Nephron progenitor cell (in vitro differentiated cells): Measurements from ENCODE around the gene ANKRD61.

Experiments
- DNase-seq: peaks from one replicate; pipeline ENCODE4 v3.0.0; 2021
- H3K27ac Mint-ChIP-seq: 2 replicates; pipeline ENCODE4 v1.8.0; 2021; ENCODE audit warnings: mild to moderate bottlenecking, moderate library complexity, mixed read lengths
- H3K27me3 Mint-ChIP-seq: 2 replicates; pipeline ENCODE4 v1.8.0; 2021; ENCODE audit warnings: mild to moderate bottlenecking, low read depth, mixed read lengths; ENCODE audit not compliant: poor library complexity
- H3K36me3 Mint-ChIP-seq: 2 replicates; pipeline ENCODE4 v1.8.0; 2021; ENCODE audit warnings: low read depth, mixed read lengths
- H3K4me1 Mint-ChIP-seq: 2 replicates; pipeline ENCODE4 v1.8.0; 2021; ENCODE audit warnings: mixed read lengths
- H3K4me3 Mint-ChIP-seq: 2 replicates; pipeline ENCODE4 v1.8.0; 2021; ENCODE audit warnings: mild to moderate bottlenecking, moderate library complexity, mixed read lengths
- H3K9me3 Mint-ChIP-seq: 2 replicates; pipeline ENCODE4 v1.8.0; 2021; ENCODE audit warnings: mild to moderate bottlenecking, moderate library complexity, mixed read lengths
- TF ChIP-seq, protein P1 (sequence below): fragments of 200-600 bp; sonication (generic); IDR thresholded peaks from 2 replicates; pipeline ENCODE4 v1.5.0; 2021; ENCODE audit warnings: antibody characterized with exemption

ANKRD61 gene

DNA sequence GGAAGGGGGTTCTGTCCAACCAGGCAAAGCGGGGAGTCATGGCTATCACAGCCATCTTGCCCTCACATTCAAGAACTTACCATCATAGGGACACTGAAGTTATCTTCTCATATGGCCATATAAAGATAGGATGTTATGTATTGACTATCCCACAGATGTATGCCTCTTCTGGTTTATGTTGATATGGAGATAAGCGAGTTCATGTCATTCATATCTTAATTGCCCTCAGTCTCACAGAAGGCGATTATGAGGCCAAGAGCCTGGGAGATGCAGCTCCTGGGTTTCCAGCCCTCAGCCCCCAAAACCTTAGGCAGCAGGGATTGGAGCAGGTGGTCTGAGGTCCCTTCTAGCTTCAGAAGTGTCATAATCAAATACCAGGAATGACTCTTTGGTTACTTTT lies 8.5 kb upstream of the ANKRD61 start:
- Mint-ChIP-seq H3K27me3 (peaks cover 2% of the 10 kb centered on the region), H3K27ac (peak overlapping the region; percentile 99), H3K4me1 (no peaks in the 10 kb centered on the region), H3K36me3 (peaks cover 93% of the 10 kb centered on the region), H3K4me3 (no peak overlapping the region), H3K9me3 (no peaks in the 10 kb centered on the region)
- TF ChIP-seq, protein P1, sequence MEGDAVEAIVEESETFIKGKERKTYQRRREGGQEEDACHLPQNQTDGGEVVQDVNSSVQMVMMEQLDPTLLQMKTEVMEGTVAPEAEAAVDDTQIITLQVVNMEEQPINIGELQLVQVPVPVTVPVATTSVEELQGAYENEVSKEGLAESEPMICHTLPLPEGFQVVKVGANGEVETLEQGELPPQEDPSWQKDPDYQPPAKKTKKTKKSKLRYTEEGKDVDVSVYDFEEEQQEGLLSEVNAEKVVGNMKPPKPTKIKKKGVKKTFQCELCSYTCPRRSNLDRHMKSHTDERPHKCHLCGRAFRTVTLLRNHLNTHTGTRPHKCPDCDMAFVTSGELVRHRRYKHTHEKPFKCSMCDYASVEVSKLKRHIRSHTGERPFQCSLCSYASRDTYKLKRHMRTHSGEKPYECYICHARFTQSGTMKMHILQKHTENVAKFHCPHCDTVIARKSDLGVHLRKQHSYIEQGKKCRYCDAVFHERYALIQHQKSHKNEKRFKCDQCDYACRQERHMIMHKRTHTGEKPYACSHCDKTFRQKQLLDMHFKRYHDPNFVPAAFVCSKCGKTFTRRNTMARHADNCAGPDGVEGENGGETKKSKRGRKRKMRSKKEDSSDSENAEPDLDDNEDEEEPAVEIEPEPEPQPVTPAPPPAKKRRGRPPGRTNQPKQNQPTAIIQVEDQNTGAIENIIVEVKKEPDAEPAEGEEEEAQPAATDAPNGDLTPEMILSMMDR = no peak
- DNase-seq = no peak

DNA sequence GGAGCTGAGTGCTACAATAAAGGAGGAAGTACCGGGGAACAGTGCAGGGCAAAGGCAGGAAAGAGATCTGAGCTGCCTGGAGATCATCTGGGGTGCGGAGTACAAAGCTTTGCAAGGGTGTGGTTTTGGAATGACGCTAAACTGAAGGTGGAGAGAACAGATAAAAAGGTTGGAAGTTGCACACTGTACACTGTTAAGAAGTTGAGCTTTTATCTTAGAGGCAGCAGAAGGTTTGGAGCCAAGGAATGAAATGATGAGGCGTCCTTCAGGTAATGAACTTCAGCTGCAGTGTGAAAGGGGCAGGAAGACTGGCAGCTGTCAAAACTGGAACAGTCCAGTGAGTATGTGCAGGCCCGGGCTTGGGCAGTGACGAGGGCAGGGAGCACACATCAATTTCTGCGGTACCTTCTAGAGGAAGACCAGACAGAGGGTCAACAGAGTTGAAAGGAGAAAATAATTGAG lies 7.2 kb upstream of the ANKRD61 start:
- no peaks in the 10 kb centered on the region for H3K4me1 Mint-ChIP-seq
- H3K4me3 Mint-ChIP-seq = no peak overlapping the region
- H3K36me3 Mint-ChIP-seq = peaks cover 96% of the 10 kb centered on the region
- H3K9me3 Mint-ChIP-seq = no peaks in the 10 kb centered on the region
- peaks cover 2% of the 10 kb centered on the region for H3K27me3 Mint-ChIP-seq
- DNase-seq = no peak
- peak overlapping the region; percentile 79 for H3K27ac Mint-ChIP-seq
- TF ChIP-seq, protein P1 = no peak

DNA sequence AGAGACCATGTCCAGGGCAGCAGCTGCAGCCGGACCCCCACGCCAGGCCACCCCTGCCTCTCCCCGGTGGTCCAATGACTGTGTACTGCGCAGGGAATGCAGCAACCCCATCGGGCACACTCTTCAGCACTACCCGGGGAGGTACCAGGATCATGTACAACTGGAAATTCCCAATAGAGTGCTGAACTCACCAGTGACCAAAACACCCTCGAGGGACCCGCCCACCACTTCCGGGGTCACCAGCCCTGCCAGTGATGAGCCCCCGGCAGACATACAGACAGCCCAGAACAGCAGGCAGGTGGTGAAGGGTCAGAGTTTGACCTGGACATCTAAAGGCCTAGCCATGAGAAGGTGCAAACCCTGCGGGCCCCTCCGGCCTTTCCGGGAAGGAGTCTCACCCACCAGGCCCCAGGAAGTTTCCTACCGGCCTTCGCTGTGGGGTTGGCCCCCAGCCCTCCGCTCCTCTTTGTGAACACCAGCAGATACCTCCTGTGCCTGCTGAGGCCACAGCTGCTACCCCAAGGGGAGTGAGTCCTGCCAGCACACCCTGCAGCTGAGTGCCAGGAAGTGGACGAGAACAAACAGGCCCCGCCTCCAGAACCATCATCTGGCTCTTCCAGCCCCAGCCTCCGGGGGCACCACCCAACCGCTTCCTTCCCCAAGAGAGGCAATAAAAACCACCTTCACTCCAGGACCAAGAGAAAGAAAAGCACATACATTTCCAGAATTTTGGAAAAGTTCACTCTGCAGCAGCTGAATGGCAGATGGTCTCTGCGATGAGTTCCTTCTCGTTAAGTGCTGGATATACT lies 5.0 kb upstream of the ANKRD61 start:
- Mint-ChIP-seq H3K27me3 (peaks cover 2% of the 10 kb centered on the region), H3K27ac (no peak overlapping the region), H3K9me3 (no peaks in the 10 kb centered on the region), H3K36me3 (peaks cover 91% of the 10 kb centered on the region), H3K4me1 (peaks cover 5% of the 10 kb centered on the region), H3K4me3 (no peak overlapping the region)
- TF ChIP-seq, protein P1 = no peak
- DNase-seq = peak; percentile 12

DNA sequence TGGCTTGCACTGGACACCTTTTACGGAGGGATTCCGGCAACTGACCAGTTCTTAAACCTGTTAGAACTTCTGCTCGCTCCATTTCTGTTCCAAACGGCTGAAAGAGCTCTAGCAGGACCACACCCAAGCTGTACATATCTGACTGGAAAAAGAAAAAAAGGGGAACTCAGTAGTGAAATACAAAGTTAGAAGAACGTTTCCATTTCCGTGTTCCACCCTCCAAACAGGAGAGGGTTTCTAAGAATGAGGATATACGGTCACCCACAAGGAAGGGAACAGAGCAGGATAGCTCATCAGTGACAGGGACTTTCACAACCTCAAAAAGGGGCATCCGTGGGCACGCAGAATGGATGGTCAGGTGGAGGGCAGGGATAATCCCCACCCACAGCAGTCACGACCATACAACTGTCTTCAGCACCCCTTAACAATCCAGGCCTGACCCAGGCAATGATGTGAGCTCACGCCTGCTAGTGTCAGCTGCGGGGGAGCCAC lies 4.3 kb upstream of the ANKRD61 start:
- Mint-ChIP-seq H3K4me1 (peaks cover 5% of the 10 kb centered on the region), H3K4me3 (no peak overlapping the region), H3K36me3 (peaks cover 90% of the 10 kb centered on the region), H3K27ac (peak overlapping the region; percentile 66), H3K27me3 (peaks cover 2% of the 10 kb centered on the region), H3K9me3 (no peaks in the 10 kb centered on the region)
- DNase-seq = no peak
- TF ChIP-seq, protein P1 = no peak

DNA sequence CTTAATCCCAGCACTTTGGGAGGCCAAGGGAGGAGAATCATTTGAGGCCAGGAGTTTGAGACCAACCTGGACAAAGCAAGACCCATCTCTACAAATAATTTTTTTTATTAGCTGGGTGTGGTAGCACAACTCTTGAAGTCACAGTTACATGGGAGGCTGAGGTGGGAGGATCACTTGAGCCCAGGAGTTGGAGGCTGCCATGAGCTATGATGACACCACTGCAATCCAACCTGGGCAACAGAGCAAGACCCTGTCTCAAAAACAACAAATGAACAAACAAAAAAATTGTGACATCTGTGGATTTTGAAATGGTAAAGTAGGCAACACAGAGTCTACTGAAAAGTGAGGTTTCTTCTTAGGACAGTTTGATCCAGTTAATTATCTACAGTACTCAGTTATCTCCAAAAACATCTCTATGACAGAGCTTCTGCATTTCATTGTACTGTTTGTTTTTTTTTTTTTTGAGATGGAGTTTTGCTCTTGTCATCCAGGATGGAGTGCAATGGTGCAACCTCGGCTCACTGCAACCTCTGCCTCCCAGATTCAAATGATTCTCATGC lies 3.3 kb upstream of the ANKRD61 start:
- DNase-seq = no peak
- Mint-ChIP-seq H3K27ac (no peak overlapping the region), H3K27me3 (peaks cover 2% of the 10 kb centered on the region), H3K9me3 (no peaks in the 10 kb centered on the region), H3K36me3 (peaks cover 80% of the 10 kb centered on the region), H3K4me1 (peaks cover 5% of the 10 kb centered on the region), H3K4me3 (no peak overlapping the region)
- TF ChIP-seq, protein P1 = no peak
